Smooth muscle cell (in vitro differentiated cells): ENCODE measurements around the gene OAF. TPM values are rescaled to one million over a fixed set of nuclear protein-coding genes. Genes with fewer than 3 reads are reported as not detected.

Experiments used
- DNase-seq: peaks from one replicate; lab custom pipeline; 2025; ENCODE audit not compliant: unreplicated experiment; lab: John Stamatoyannopoulos, UW
- H2AFZ ChIP-seq: fragments of 200-600 bp; sonication (generic); 2 replicates; pipeline ENCODE4 v1.6.0; 2016; ENCODE audit warnings: antibody characterized with exemption, low read depth, mild to moderate bottlenecking
- H3F3A ChIP-seq: fragments of 200-600 bp; sonication (generic); 2 replicates; pipeline ENCODE4 v1.6.0; 2017; ENCODE audit warnings: antibody characterized with exemption, low read depth
- H3K27ac ChIP-seq: fragments of 200-600 bp; sonication (generic); 2 replicates; pipeline ENCODE4 v1.5.1; 2016; ENCODE audit warnings: low read depth, mild to moderate bottlenecking
- H3K27me3 ChIP-seq: fragments of 200-600 bp; sonication (generic); 2 replicates; pipeline ENCODE4 v1.6.1; 2016; ENCODE audit warnings: low read depth, mild to moderate bottlenecking
- H3K36me3 ChIP-seq: fragments of 200-600 bp; sonication (generic); 2 replicates; pipeline ENCODE4 v1.5.1; 2016; ENCODE audit warnings: low read depth
- H3K4me1 ChIP-seq: fragments of 200-600 bp; sonication (generic); 2 replicates; pipeline ENCODE4 v1.5.1; 2016; ENCODE audit warnings: low read depth
- H3K4me2 ChIP-seq: fragments of 200-600 bp; sonication (generic); 2 replicates; pipeline ENCODE4 v1.6.0; 2016; ENCODE audit warnings: mild to moderate bottlenecking
- H3K4me3 ChIP-seq: fragments of 200-600 bp; sonication (generic); 2 replicates; pipeline ENCODE4 v1.5.1; 2016; ENCODE audit warnings: mild to moderate bottlenecking
- H3K79me2 ChIP-seq: fragments of 200-600 bp; sonication (generic); 2 replicates; pipeline ENCODE4 v1.6.0; 2016; ENCODE audit warnings: low read depth, mild to moderate bottlenecking
- H3K9ac ChIP-seq: fragments of 200-600 bp; sonication (generic); 2 replicates; pipeline ENCODE4 v1.6.0; 2016; ENCODE audit warnings: low read depth
- H3K9me3 ChIP-seq: fragments of 200-600 bp; sonication (generic); replicated peaks from 2 replicates; pipeline ENCODE4 v1.5.1; 2016; ENCODE audit warnings: low read depth
- H4K20me1 ChIP-seq: fragments of 200-600 bp; sonication (generic); 2 replicates; pipeline ENCODE4 v1.6.0; 2016; ENCODE audit warnings: low read depth
- CTCF ChIP-seq: fragments of 200-600 bp; sonication (generic); IDR thresholded peaks from 2 replicates; pipeline ENCODE4 v1.5.1; 2017; ENCODE audit warnings: borderline replicate concordance, mild to moderate bottlenecking, antibody characterized with exemption; ENCODE audit not compliant: insufficient read depth, poor library complexity, severe bottlenecking
- WGBS: methylation state at CpG from one replicate; pipeline ENCODE4 v1.1.7; 2016; ENCODE audit warnings: low lambda C conversion rate; 5-methylcytosine and 5-hydroxymethylcytosine counted together
- polyA plus RNA-seq: library from polyadenylated mRNA; unstranded; fragments of >200 nt; fragmentation: Nextera tagmentation; extraction: Ambion mirVana; gene quantifications from 2 replicates; pipeline ENCODE4 v1.2.1, GENCODE V29; 2016
- total RNA-seq: library from RNA; depleted of rRNA; stranded (reverse); fragments of >200 nt; gene quantifications from 2 replicates; pipeline ENCODE4 v1.2.3, GENCODE V29; 2014

Gene OAF
- total and polyA plus RNA-seq, 2 experiments from 2014 or later, result 41.6 to 112 TPM

DNA sequence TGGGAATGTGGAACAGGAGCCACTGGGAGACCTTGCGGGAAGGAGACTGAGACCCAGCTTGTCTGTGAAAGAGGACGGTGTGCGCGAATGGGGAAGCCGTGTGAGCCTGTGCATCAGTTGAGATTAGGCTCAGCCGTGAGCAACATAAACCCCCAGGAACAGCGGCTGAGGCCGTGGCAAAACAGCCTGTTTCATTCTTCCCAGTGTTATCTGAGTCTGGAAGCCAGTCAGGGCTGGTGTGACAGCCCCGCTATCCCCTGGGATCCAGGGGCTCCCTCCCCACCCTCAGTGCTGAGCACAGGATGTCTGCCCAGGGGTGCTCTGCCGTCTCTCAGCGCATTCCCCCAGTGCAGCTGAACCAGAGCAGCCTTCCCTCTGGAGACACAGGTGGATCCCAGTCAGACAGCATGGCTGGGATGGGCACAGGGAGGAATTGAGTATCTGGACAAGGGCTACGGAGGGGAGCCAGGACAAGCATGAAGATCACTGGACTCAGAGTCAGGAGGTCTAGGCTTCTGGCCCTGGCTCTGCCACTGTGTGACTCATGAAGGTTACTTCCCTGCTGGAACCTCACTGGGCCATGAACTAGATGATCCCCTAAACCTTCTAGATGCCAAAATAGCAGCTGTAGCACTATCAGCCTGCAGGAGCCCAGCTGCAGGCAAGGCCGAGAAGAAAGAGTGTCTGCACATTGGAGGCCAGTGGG, 8.6 kb downstream of the OAF start:
- H3K4me1 ChIP-seq, result peaks cover 20% of the 10 kb centered on the region
- H3K9me3 ChIP-seq, result no peaks in the 10 kb centered on the region
- no peak for DNase-seq
- H3F3A ChIP-seq, result no peaks in the 10 kb centered on the region
- no peak overlapping the region for H3K9ac ChIP-seq
- H3K4me2 ChIP-seq, result no peak overlapping the region
- H3K4me3 ChIP-seq, result no peak overlapping the region
- H3K27me3 ChIP-seq, result no peaks in the 10 kb centered on the region
- peaks cover 56% of the 10 kb centered on the region for H3K79me2 ChIP-seq
- H4K20me1 ChIP-seq, result peaks cover 98% of the 10 kb centered on the region
- H2AFZ ChIP-seq, result no peak overlapping the region
- no peak for TF ChIP-seq CTCF
- no peaks in the 10 kb centered on the region for H3K36me3 ChIP-seq
- 69% methylated on average over 13 of the region's 13 CpGs for WGBS
- H3K27ac ChIP-seq, result no peak overlapping the region

DNA sequence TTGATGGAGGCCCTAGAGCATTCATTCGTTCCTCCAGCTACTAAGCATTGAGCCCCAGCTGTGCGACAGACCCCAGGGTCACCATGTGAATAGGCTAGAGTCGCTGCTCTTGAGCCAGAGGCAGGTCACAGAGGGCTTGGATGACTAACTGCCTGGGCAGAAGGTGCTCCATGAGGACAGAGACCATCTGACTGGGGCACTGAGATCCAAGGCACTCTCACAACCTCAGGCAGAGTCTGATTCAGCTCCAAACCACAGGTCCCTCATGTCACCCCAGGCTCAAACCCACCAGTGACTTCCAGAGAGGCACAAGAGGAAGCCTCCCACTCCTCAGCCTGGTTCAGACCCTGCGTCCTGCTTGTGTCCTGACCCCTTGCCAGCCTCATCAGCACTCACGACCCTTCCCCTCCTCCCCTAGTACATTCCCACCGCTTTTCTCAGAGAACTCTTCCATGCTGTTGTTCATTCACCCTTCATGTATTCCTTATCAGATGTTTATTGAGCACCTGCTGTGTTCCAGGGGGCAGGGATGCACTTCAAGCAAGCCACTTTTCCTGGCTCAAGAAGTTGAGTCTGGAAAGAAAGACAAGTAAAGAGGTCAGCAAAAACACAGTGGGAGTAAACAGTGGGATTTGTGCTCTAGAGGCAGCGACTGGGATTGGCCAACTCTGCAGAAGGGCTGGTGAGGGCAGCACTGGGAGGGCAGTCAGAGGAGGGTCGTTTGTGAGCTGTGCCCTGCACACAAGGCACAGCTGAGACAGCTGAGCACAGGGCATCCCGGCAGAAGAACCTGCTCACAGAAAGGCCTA, 9.3 kb downstream of the OAF start:
- no peaks in the 10 kb centered on the region for H3K27me3 ChIP-seq
- H3K4me2 ChIP-seq, result no peak overlapping the region
- H3F3A ChIP-seq, result no peaks in the 10 kb centered on the region
- peaks cover 93% of the 10 kb centered on the region for H4K20me1 ChIP-seq
- 84% methylated on average over 9 of the region's 9 CpGs for WGBS
- no peak overlapping the region for H3K4me3 ChIP-seq
- H3K36me3 ChIP-seq, result no peaks in the 10 kb centered on the region
- H3K79me2 ChIP-seq, result peaks cover 48% of the 10 kb centered on the region
- no peak overlapping the region for H3K9ac ChIP-seq
- no peaks in the 10 kb centered on the region for H3K9me3 ChIP-seq
- no peak for DNase-seq
- TF ChIP-seq CTCF, result no peak
- no peak overlapping the region for H2AFZ ChIP-seq
- H3K27ac ChIP-seq, result no peak overlapping the region
- H3K4me1 ChIP-seq, result peaks cover 20% of the 10 kb centered on the region

GRCh38 chr11:120220747-120221037, 9.9 kb downstream of the OAF start:
- Histone ChIP-seq H3K79me2 (peaks cover 43% of the 10 kb centered on the region), H3K4me2 (no peak overlapping the region), H4K20me1 (peaks cover 92% of the 10 kb centered on the region), H2AFZ (no peak overlapping the region), H3K9me3 (no peaks in the 10 kb centered on the region), H3K4me3 (no peak overlapping the region), H3K27ac (no peak overlapping the region), H3K36me3 (no peaks in the 10 kb centered on the region), H3K9ac (no peak overlapping the region), H3F3A (no peaks in the 10 kb centered on the region), H3K27me3 (no peaks in the 10 kb centered on the region), H3K4me1 (peaks cover 16% of the 10 kb centered on the region)
- TF ChIP-seq CTCF, result no peak
- DNase-seq, result no peak
- WGBS, result 95% methylated on average over 4 of the region's 4 CpGs
